Measurements from ENCODE around the gene NPSR1. TPM values are rescaled to one million over a fixed set of nuclear protein-coding genes. Genes with fewer than 3 reads are reported as not detected.

Gene NPSR1
- total and polyA plus RNA-seq, 9 of the 15 experiments (the other 6 are each of a cell fraction or from before 2014, with no cell fraction given), result not detected

DNA sequence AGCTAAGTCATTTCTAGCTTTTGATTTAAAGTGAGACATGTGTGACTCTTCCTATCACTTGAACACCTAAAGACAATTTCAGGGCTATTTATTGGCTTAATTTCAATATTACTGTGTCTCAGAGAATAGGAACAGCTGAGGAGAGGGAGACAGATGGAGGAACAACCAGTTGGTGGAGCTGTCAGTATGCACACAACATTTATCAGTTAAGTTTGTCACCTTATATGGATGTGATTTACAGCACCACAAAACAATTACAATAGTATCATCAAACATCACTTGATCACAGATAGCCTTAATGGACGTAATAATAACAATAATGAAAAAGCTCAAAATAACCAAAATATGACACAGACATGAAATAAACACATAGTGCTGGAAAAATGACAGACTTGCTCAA is 129.6 kb downstream of the NPSR1 start:
- no peaks in the 10 kb centered on the region for H3K4me1 ChIP-seq (replicated peaks in 1 of 2; ENCODE audit: control insufficient read depth in 2 of 2, insufficient read depth in 2 of 2, low read length in 2 of 2)
- H4K20me1 ChIP-seq (replicated peaks; ENCODE audit: control insufficient read depth, insufficient read depth, low read length), result no peaks in the 10 kb centered on the region
- ChIA-PET POLR2A (no interaction called here), CTCF (ENCODE audit: low intra/inter-chr PET ratio) (no interaction called here)
- no peak for DNase-seq (ENCODE audit: extremely low read depth in 1 of 4, low spot score in 3 of 4)
- no peak overlapping the region for H3K27ac ChIP-seq (ENCODE audit: extremely low read depth, low read depth, low read length)
- no peak for ATAC-seq
- intact Hi-C loops (cut with micrococcal nuclease) (no loop called here), in situ Hi-C loops (cut with MboI) (no loop called here)
- no peak for FAIRE-seq
- H3K4me2 ChIP-seq (ENCODE audit: insufficient read depth, low read length), result no peak overlapping the region
- H3K79me2 ChIP-seq (ENCODE audit: control insufficient read depth, insufficient read depth, low read length), result no peaks in the 10 kb centered on the region
- H3K4me3 ChIP-seq, result no peak overlapping the region
- H3K9ac ChIP-seq (ENCODE audit: insufficient read depth in 1 of 2, low read depth in 2 of 2, low read length in 2 of 2), result no peak overlapping the region
- H3K36me3 ChIP-seq (ENCODE audit: control insufficient read depth, insufficient read depth, low read length), result no peaks in the 10 kb centered on the region
- 0% methylated on average over 1 of the region's 1 CpG for WGBS (ENCODE audit: insufficient coverage, low coverage, missing lambda C conversion rate)
- no peak overlapping the region for H2AFZ ChIP-seq (ENCODE audit: low read depth, low read length)
- H3K9me1 ChIP-seq (ENCODE audit: control insufficient read depth, insufficient read depth, low read length), result no peaks in the 10 kb centered on the region
- no peak for TF ChIP-seq YBX1 (IDR thresholded peaks at IDR 0.05)
- TF ChIP-seq FOXM1 (IDR thresholded peaks at IDR 0.05; ENCODE audit: low read depth), result no peak
- no peak for TF ChIP-seq FOXM1 (CRISPR knock-in tag; IDR thresholded peaks at IDR 0.05; ENCODE audit: low read depth)
- TF ChIP-seq ZNF324 (CRISPR knock-in tag; IDR thresholded peaks at IDR 0.05), result no peak
- no peak for TF ChIP-seq PYGO2 (tag; IDR thresholded peaks at IDR 0.05)
- TF ChIP-seq CHD4 (IDR thresholded peaks at IDR 0.05; ENCODE audit: insufficient read depth, insufficient replicate concordance, low read depth, low read length, poor library complexity, severe bottlenecking), result no peak
- no peak for TF ChIP-seq ZBED1 (IDR thresholded peaks at IDR 0.05)
- no peak for TF ChIP-seq OTX1 (CRISPR knock-in tag; IDR thresholded peaks at IDR 0.05)
- TF ChIP-seq HSF4 (CRISPR knock-in tag; IDR thresholded peaks at IDR 0.05; ENCODE audit: borderline replicate concordance), result no peak
- TF ChIP-seq FOXK1 (CRISPR knock-in tag; IDR thresholded peaks at IDR 0.05; ENCODE audit: borderline replicate concordance), result no peak
- TF ChIP-seq ZNF354B (CRISPR knock-in tag; IDR thresholded peaks at IDR 0.05), result no peak
- TF ChIP-seq, protein P1, sequence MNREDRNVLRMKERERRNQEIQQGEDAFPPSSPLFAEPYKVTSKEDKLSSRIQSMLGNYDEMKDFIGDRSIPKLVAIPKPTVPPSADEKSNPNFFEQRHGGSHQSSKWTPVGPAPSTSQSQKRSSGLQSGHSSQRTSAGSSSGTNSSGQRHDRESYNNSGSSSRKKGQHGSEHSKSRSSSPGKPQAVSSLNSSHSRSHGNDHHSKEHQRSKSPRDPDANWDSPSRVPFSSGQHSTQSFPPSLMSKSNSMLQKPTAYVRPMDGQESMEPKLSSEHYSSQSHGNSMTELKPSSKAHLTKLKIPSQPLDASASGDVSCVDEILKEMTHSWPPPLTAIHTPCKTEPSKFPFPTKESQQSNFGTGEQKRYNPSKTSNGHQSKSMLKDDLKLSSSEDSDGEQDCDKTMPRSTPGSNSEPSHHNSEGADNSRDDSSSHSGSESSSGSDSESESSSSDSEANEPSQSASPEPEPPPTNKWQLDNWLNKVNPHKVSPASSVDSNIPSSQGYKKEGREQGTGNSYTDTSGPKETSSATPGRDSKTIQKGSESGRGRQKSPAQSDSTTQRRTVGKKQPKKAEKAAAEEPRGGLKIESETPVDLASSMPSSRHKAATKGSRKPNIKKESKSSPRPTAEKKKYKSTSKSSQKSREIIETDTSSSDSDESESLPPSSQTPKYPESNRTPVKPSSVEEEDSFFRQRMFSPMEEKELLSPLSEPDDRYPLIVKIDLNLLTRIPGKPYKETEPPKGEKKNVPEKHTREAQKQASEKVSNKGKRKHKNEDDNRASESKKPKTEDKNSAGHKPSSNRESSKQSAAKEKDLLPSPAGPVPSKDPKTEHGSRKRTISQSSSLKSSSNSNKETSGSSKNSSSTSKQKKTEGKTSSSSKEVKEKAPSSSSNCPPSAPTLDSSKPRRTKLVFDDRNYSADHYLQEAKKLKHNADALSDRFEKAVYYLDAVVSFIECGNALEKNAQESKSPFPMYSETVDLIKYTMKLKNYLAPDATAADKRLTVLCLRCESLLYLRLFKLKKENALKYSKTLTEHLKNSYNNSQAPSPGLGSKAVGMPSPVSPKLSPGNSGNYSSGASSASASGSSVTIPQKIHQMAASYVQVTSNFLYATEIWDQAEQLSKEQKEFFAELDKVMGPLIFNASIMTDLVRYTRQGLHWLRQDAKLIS (CRISPR knock-in tag; IDR thresholded peaks at IDR 0.05), result no peak
- TF ChIP-seq, protein P2, sequence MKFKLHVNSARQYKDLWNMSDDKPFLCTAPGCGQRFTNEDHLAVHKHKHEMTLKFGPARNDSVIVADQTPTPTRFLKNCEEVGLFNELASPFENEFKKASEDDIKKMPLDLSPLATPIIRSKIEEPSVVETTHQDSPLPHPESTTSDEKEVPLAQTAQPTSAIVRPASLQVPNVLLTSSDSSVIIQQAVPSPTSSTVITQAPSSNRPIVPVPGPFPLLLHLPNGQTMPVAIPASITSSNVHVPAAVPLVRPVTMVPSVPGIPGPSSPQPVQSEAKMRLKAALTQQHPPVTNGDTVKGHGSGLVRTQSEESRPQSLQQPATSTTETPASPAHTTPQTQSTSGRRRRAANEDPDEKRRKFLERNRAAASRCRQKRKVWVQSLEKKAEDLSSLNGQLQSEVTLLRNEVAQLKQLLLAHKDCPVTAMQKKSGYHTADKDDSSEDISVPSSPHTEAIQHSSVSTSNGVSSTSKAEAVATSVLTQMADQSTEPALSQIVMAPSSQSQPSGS (CRISPR knock-in tag; IDR thresholded peaks at IDR 0.05), result no peak
- no peak for TF ChIP-seq ZNF436 (CRISPR knock-in tag; IDR thresholded peaks at IDR 0.05)
- TF ChIP-seq ATF1 (CRISPR knock-in tag; IDR thresholded peaks at IDR 0.05), result no peak
- no peak for TF ChIP-seq ATF1 (tag; IDR thresholded peaks at IDR 0.05)
- H3K27me3 ChIP-seq (ENCODE audit: control insufficient read depth in 2 of 2, insufficient read depth in 2 of 2, low read length in 2 of 2), result no peaks in the 10 kb centered on the region
- H3K9me3 ChIP-seq (replicated peaks; ENCODE audit: control insufficient read depth, insufficient read depth, low read depth, low read length), result no peaks in the 10 kb centered on the region
- BruUV-seq (replicated peaks), result no TSS peak

Measured in K562 (cell line).